GM03348 (cell line): ENCODE measurements around the gene MYL10.

Source experiments
- DNase-seq: peaks from one replicate; pipeline ENCODE4 v3.0.0; 2012; ENCODE audit warnings: low spot score

Gene MYL10

GRCh38 chr7:101629171-101629570 is at the start of gene MYL10:
MYL10 (minus strand) TSS chr7:101629296; CDS start chr7:101629118, 178 bp downstream.
- no peak for DNase-seq

GRCh38 chr7:101678658-101679057 is 49.6 kb upstream of the MYL10 start:
- peak; percentile 41 for DNase-seq

GRCh38 chr7:101677797-101678479 is 48.8 kb upstream of the MYL10 start:
- DNase-seq = no peak

GRCh38 chr7:101677391-101677790 is 48.3 kb upstream of the MYL10 start:
- no peak for DNase-seq

GRCh38 chr7:101676956-101677355 is 47.9 kb upstream of the MYL10 start:
- DNase-seq = no peak

- no peak for DNase-seq
Observed at GRCh38 chr7:101676062-101676598, 47.0 kb upstream of the MYL10 start.

GRCh38 chr7:101674439-101674838 is 45.3 kb upstream of the MYL10 start:
- DNase-seq = no peak

- no peak for DNase-seq
Observed at GRCh38 chr7:101673951-101674350, 44.9 kb upstream of the MYL10 start.

GRCh38 chr7:101673315-101673714 is 44.2 kb upstream of the MYL10 start:
- no peak for DNase-seq

- DNase-seq = no peak
Observed at GRCh38 chr7:101671371-101672356, 42.6 kb upstream of the MYL10 start.

- no peak for DNase-seq
Observed at GRCh38 chr7:101669307-101669706, 40.2 kb upstream of the MYL10 start.

- no peak for DNase-seq
Observed at GRCh38 chr7:101668726-101669125, 39.6 kb upstream of the MYL10 start.

GRCh38 chr7:101667920-101668319 is 38.8 kb upstream of the MYL10 start:
- DNase-seq = no peak

GRCh38 chr7:101667399-101667798 is 38.3 kb upstream of the MYL10 start:
- no peak for DNase-seq

- no peak for DNase-seq
Observed at GRCh38 chr7:101666741-101667140, 37.6 kb upstream of the MYL10 start.

- no peak for DNase-seq
Observed at GRCh38 chr7:101666293-101666692, 37.2 kb upstream of the MYL10 start.

GRCh38 chr7:101664893-101665471 is 35.9 kb upstream of the MYL10 start:
- DNase-seq = no peak

- DNase-seq = no peak
Observed at GRCh38 chr7:101664436-101664835, 35.3 kb upstream of the MYL10 start.

- no peak for DNase-seq
Observed at GRCh38 chr7:101663747-101664146, 34.7 kb upstream of the MYL10 start.

GRCh38 chr7:101662447-101662998 is 33.4 kb upstream of the MYL10 start:
- DNase-seq = no peak

GRCh38 chr7:101659706-101660105 is 30.6 kb upstream of the MYL10 start:
- DNase-seq = no peak

- no peak for DNase-seq
Observed at GRCh38 chr7:101657171-101657570, 28.1 kb upstream of the MYL10 start.
